Adipocyte (in vitro differentiated cells): ENCODE results near the gene C1QL2.

Source experiments
- DNase-seq: peaks from one replicate; pipeline ENCODE4 v3.0.0-alpha.2; 2015; ENCODE audit warnings: low read depth
- H3K27me3 ChIP-seq: replicated peaks from 2 replicates; pipeline ENCODE4 v1.7.0; 2013; ENCODE audit warnings: mild to moderate bottlenecking, low read length, moderate library complexity; ENCODE audit not compliant: control insufficient read depth, insufficient read depth
- H3K36me3 ChIP-seq: 2 replicates; pipeline ENCODE4 v1.7.0; 2013; ENCODE audit warnings: low read length, mild to moderate bottlenecking, moderate library complexity; ENCODE audit not compliant: control insufficient read depth, insufficient read depth, severe bottlenecking
- H3K4me1 ChIP-seq: 2 replicates; pipeline ENCODE4 v1.7.0; 2013; ENCODE audit warnings: mild to moderate bottlenecking, low read length, moderate library complexity; ENCODE audit not compliant: control insufficient read depth, insufficient read depth
- H3K4me3 ChIP-seq: 2 replicates; pipeline ENCODE4 v1.7.0; 2013; ENCODE audit warnings: mild to moderate bottlenecking, low read length, moderate library complexity
- H3K9ac ChIP-seq: 2 replicates; pipeline ENCODE4 v1.7.0; 2013; ENCODE audit warnings: mild to moderate bottlenecking, low read length, moderate library complexity
- H3K9me3 ChIP-seq: 2 replicates; pipeline ENCODE4 v1.7.0; 2013; ENCODE audit warnings: mild to moderate bottlenecking, low read length, moderate library complexity; ENCODE audit not compliant: control insufficient read depth

Gene C1QL2

DNA sequence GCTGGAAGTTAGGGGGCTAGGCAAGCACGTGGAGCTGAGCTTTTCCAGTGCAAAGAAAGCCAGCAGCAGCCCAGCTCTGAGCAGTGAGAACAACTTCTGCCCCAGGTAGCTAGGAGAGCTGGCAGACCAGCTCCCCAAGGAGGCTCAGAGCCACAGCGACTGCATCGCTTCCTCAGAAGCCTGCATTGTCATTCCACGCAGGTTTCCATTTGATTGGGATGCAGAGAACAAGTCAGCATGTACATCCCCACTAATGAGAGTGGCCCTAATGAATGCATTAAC, 45.1 kb downstream of the C1QL2 start:
- no peak for DNase-seq
- H3K27me3 ChIP-seq = peaks cover 43% of the 10 kb centered on the region

DNA sequence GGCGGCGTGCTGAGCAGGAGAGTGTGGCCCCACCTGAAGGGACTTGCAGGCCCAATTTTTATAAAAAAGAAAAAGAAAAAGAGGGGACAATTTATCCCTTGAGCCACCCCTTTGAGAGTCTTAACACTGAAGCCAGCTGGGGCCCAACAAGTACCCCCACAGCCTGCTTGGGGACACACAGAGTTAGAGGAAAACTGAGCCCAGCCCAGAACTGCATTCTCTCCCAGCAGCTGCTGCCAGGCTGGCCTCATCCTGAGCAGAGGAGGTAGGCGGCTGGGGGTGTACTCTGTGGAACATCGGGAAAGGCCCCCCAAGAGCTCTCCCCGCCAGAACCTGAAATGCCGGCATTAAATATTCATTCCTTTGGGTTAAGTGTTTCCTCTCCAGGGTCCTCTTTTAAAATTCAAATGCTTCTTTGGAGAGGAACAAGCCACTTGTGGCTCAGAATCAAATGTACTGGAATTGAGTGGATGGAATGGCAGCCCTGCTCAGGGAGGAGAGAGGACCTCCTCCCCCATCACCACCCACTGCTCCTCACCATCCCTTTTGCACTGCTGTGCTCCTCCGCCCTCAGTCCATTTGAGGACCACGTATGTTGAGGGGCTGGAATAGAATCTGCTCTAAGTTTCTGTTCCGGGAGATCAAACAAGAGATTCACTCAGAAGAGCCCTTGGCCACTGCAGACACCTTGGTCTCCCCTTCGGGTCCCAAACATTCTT, 45.6 kb downstream of the C1QL2 start:
- Histone ChIP-seq H3K4me1 (no peaks in the 10 kb centered on the region), H3K4me3 (no peak overlapping the region), H3K9ac (no peak overlapping the region), H3K36me3 (no peaks in the 10 kb centered on the region), H3K9me3 (peaks cover 23% of the 10 kb centered on the region), H3K27me3 (peaks cover 45% of the 10 kb centered on the region)
- DNase-seq = no peak

More for the DNA sequence above, 45.1 kb downstream of the C1QL2 start:
- Histone ChIP-seq H3K4me1 (no peaks in the 10 kb centered on the region), H3K4me3 (no peak overlapping the region), H3K9ac (no peak overlapping the region), H3K36me3 (no peaks in the 10 kb centered on the region), H3K9me3 (peaks cover 23% of the 10 kb centered on the region)

DNA sequence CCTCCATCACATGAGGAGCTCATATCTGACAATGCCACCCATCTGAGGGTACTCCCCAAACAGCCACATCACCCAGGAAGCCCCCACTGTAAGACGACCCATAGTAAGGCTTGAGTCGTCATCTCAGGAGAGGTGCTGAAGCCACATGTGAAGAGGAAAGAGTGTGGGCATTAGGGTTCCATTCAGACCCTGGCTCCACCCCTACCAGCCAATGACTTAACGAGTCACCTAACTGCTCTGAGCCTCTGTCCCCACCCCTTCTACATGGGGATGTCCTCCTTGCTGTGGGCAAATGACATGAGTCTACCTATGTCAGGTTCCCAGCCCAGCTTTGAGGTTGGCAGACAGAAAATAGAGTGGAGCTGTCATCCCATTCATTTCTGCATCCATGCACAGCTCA, 46.3 kb downstream of the C1QL2 start:
- Histone ChIP-seq H3K9me3 (peaks cover 23% of the 10 kb centered on the region), H3K36me3 (no peaks in the 10 kb centered on the region), H3K27me3 (peaks cover 40% of the 10 kb centered on the region), H3K4me1 (no peaks in the 10 kb centered on the region), H3K9ac (no peak overlapping the region), H3K4me3 (no peak overlapping the region)
- no peak for DNase-seq

DNA sequence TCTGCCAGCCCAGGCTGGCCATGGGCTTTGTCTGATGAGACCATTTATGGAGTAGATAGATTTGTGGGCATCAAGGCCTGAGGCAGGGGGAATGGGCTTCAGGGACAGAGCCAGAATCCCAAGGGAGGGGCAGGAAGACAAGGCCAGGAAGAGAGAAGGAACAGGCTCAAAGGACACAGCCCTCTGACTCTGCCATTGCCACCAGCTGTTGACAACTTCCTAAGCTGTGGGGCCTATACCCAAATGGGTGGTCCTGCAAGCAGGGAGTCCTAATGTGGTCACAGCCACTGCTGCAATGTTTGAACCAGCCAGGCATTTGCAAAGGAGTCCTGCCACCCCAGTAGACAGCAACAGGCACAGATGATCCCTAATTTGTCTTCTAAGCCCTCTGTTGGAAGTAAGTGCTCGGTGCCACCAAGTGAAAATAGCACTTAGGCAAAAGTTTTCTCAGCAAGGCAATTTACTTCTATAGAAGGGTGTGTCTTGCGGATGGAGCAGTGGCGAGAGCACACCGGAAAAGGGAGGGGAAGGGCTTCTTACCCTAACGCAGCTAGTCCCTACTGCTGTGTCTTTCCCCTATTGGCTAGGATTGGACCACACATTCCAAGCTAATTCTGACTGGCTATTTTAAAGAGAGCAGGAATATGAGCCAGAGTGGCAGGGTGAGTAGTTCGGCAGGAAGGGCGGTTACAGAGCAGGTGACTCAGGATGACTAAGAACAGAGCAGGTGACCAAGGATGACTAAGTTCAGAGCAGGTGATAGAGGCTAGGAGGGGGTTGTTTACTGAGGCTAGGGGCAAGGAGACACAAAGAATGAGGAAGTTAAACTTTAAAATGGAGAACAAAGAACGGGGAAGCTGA, 47.2 kb downstream of the C1QL2 start:
- no peaks in the 10 kb centered on the region for H3K36me3 ChIP-seq
- H3K4me3 ChIP-seq = no peak overlapping the region
- no peak overlapping the region for H3K9ac ChIP-seq
- H3K27me3 ChIP-seq = peaks cover 31% of the 10 kb centered on the region
- no peak for DNase-seq
- H3K9me3 ChIP-seq = peaks cover 23% of the 10 kb centered on the region
- no peaks in the 10 kb centered on the region for H3K4me1 ChIP-seq

DNA sequence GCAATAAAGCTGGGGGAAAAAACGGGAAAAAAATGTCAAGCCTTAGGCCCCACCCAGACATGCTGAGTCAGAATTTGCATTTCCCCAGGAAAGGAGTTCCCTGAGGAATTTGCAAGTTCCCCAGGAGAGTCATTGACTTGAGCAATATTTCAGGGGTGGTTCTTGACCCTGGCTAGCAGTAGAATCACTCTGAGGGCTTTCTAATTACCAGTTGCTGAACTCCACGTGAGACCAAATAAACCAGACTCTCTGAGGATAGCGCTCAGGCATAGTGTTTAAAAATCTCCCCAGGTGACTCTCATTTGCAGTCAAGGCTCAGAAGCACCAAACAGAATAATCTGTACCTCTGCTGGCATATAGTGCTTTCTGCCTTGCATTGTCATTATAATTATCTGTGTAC, 48.7 kb downstream of the C1QL2 start:
- no peak overlapping the region for H3K9ac ChIP-seq
- H3K9me3 ChIP-seq = peaks cover 23% of the 10 kb centered on the region
- H3K27me3 ChIP-seq = peaks cover 26% of the 10 kb centered on the region
- no peak for DNase-seq
- no peaks in the 10 kb centered on the region for H3K36me3 ChIP-seq
- H3K4me1 ChIP-seq = no peaks in the 10 kb centered on the region
- H3K4me3 ChIP-seq = no peak overlapping the region

DNA sequence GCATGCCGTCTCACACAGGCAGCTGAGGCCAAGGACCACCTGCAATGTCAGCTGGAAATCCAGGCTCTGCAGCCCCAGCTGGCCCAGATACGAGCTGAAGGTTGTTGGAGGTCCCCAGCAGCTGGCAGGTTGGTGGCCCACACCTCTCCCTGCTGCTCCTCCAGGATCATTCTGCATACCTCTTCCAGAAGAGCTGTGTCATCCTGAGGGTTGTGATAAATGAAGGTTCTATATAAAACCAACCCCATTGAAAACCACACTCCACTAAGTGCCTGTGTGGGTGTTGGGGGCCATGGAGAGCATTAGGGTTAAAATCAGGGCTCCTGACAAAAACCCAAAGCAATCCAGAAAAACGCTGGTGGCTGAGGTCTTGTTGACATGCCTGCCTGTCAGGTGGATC, 50.4 kb downstream of the C1QL2 start:
- peaks cover 17% of the 10 kb centered on the region for H3K27me3 ChIP-seq
- no peaks in the 10 kb centered on the region for H3K36me3 ChIP-seq
- H3K4me1 ChIP-seq = no peaks in the 10 kb centered on the region
- no peak overlapping the region for H3K9ac ChIP-seq
- no peak overlapping the region for H3K4me3 ChIP-seq
- H3K9me3 ChIP-seq = peaks cover 25% of the 10 kb centered on the region
- no peak for DNase-seq

DNA sequence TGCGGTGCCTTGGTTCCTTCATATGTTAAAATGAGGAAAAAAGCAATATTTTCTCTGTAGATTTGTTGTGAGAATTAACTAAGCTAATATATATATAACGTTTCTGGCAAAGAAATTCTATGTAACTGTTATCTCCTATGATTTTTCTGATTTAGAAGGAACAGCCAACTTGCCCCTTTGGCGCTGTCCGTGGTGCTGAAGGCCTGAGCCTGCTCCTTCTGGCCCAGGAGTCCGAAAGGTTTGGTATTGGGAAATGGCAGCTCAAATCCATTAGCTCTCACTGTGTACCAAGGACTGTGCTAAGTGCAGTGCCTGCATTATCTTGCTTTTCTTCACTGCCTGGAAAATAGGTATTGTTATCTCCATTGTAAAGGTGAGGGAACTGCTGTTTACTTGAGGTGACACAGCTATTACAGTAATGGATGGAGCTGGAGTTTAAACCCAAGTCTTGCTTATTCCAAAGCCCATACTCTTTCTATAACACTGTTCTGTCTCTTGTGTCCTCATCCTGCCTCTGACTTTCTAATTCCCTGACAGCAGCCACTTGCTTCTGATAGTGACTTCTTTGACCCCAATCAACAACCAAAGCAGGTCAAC, 52.2 kb downstream of the C1QL2 start:
- Histone ChIP-seq H3K9me3 (peaks cover 21% of the 10 kb centered on the region), H3K4me3 (no peak overlapping the region), H3K4me1 (no peaks in the 10 kb centered on the region), H3K9ac (no peak overlapping the region), H3K27me3 (peaks cover 2% of the 10 kb centered on the region), H3K36me3 (no peaks in the 10 kb centered on the region)
- DNase-seq = peak; percentile 48
